SH-SY5Y (cell line): ENCODE measurements around the gene SYTL1.

Experiments
- GATA2 ChIP-seq: IDR thresholded peaks from 2 replicates; pipeline ENCODE4 v1.6.1; 2011; ENCODE audit warnings: mild to moderate bottlenecking, low read depth, low read length
- GATA3 ChIP-seq: IDR thresholded peaks from 2 replicates; pipeline ENCODE4 v1.6.1; 2011; ENCODE audit warnings: low read depth, mild to moderate bottlenecking, low read length, moderate library complexity

GRCh38 chr1:27356619-27357280 lies 14.9 kb downstream of the SYTL1 start:
- TF ChIP-seq GATA3 (no peak), GATA2 (no peak)
